CD14-positive monocyte (primary cell): ENCODE results near the gene CDH18. TPM values are rescaled to one million over a fixed set of nuclear protein-coding genes. Genes with fewer than 3 reads are reported as not detected.

Source experiments
- DNase-seq, 3 donors: peaks; one replicate each; pipeline ENCODE4 v3.0.0-alpha.2; 2011 to 2022
- H2AFZ ChIP-seq: 2 replicates; pipeline ENCODE4 v1.6.0; 2012; ENCODE audit warnings: mild to moderate bottlenecking, low read depth, low read length, inconsistent platforms; ENCODE audit not compliant: insufficient read depth, poor library complexity, severe bottlenecking
- H3K27ac ChIP-seq, 2 donors: 1 replicate in 1 of 2; 2 replicates in 1 of 2; pipeline ENCODE4 v1.5.1; 2012 to 2013; ENCODE audit warnings: low read length in 2 of 2, control low read depth in 1 of 2, inconsistent platforms in 1 of 2, low read depth in 1 of 2, mild to moderate bottlenecking in 1 of 2
- H3K27me3 ChIP-seq, 2 donors: one replicate each; pipeline versions ENCODE4 v1.6.0 to v1.6.1; 2011 to 2013; ENCODE audit warnings: low read length in 2 of 2; ENCODE audit not compliant: control insufficient read depth in 2 of 2, insufficient read depth in 2 of 2
- H3K36me3 ChIP-seq, 2 donors: replicated peaks in 1 of 2; 1 replicate in 1 of 2; 2 replicates in 1 of 2; pipeline versions ENCODE4 v1.5.1 to v1.6.1; 2012 to 2013; ENCODE audit warnings: low read length in 2 of 2, control low read depth in 1 of 2, inconsistent platforms in 1 of 2, mild to moderate bottlenecking in 1 of 2; ENCODE audit not compliant: insufficient read depth in 2 of 2, control insufficient read depth in 1 of 2
- H3K4me1 ChIP-seq, 2 donors: 1 replicate in 1 of 2; 2 replicates in 1 of 2; pipeline versions ENCODE4 v1.5.1 to v1.6.1; 2012 to 2013; ENCODE audit warnings: low read length in 2 of 2, control low read depth in 1 of 2, inconsistent platforms in 1 of 2, mild to moderate bottlenecking in 1 of 2, moderate library complexity in 1 of 2; ENCODE audit not compliant: insufficient read depth in 2 of 2, control insufficient read depth in 1 of 2
- H3K4me2 ChIP-seq: replicated peaks from 2 replicates; pipeline ENCODE3; 2012; ENCODE audit warnings: low read length, moderate library complexity, mild to moderate bottlenecking; ENCODE audit not compliant: poor library complexity, severe bottlenecking; ENCODE audit errors: extremely low read depth
- H3K4me3 ChIP-seq, 3 experiments: fragments of 200-600 bp in 1 of 3; sonication (generic) in 1 of 3; replicated peaks in 1 of 3; 1 replicate in 2 of 3; 2 replicates in 1 of 3; pipeline ENCODE4 v1.5.1; 2011 to 2013; ENCODE audit warnings: low read length in 3 of 3, mild to moderate bottlenecking in 3 of 3, control low read depth in 2 of 3, low read depth in 2 of 3, inconsistent platforms in 1 of 3, moderate library complexity in 1 of 3
- H3K79me2 ChIP-seq: 2 replicates; pipeline ENCODE4 v1.6.0; 2012; ENCODE audit warnings: mild to moderate bottlenecking, control low read depth, inconsistent platforms, low read length, moderate library complexity; ENCODE audit not compliant: insufficient read depth
- H3K9ac ChIP-seq: 2 replicates; pipeline ENCODE4 v1.6.0; 2017; ENCODE audit warnings: low read length, mild to moderate bottlenecking; ENCODE audit not compliant: insufficient read depth, poor library complexity, severe bottlenecking
- H3K9me3 ChIP-seq, 2 donors: replicated peaks in 1 of 2; 1 replicate in 1 of 2; 2 replicates in 1 of 2; pipeline versions ENCODE4 v1.5.1 to v1.6.1; 2012 to 2013; ENCODE audit warnings: low read length in 2 of 2, control low read depth in 1 of 2; ENCODE audit not compliant: control insufficient read depth in 1 of 2, insufficient read depth in 1 of 2
- H4K20me1 ChIP-seq: 2 replicates; pipeline ENCODE4 v1.6.0; 2012; ENCODE audit warnings: mild to moderate bottlenecking, low read length, control low read depth, moderate library complexity; ENCODE audit not compliant: insufficient read depth
- H3K27ac Mint-ChIP-seq, 7 donors: one replicate each; pipeline ENCODE4 v1.8.0; 2020; ENCODE audit warnings: mild to moderate bottlenecking in 7 of 7, mixed read lengths in 7 of 7, moderate library complexity in 6 of 7, inconsistent platforms in 2 of 7
- H3K27me3 Mint-ChIP-seq, 3 donors: one replicate each; pipeline ENCODE4 v1.8.0; 2021 to 2022; ENCODE audit warnings: low read depth in 3 of 3, mild to moderate bottlenecking in 3 of 3, mixed read lengths in 3 of 3, moderate library complexity in 3 of 3, inconsistent platforms in 1 of 3
- H3K36me3 Mint-ChIP-seq, 2 donors: one replicate each; pipeline ENCODE4 v1.8.0; 2020; ENCODE audit warnings: mixed read lengths in 2 of 2, inconsistent platforms in 1 of 2, mild to moderate bottlenecking in 1 of 2
- H3K4me1 Mint-ChIP-seq: one replicate; pipeline ENCODE4 v1.8.0; 2020; ENCODE audit warnings: mild to moderate bottlenecking, mixed read lengths
- H3K4me3 Mint-ChIP-seq, 2 donors: one replicate each; pipeline ENCODE4 v1.8.0; 2020; ENCODE audit warnings: mild to moderate bottlenecking in 2 of 2, mixed read lengths in 2 of 2, moderate library complexity in 1 of 2
- H3K9me3 Mint-ChIP-seq, 7 donors: one replicate each; pipeline ENCODE4 v1.8.0; 2020 to 2022; ENCODE audit warnings: mixed read lengths in 7 of 7, mild to moderate bottlenecking in 6 of 7, moderate library complexity in 6 of 7, inconsistent platforms in 2 of 7
- WGBS: methylation state at CpG from one replicate; pipeline ENCODE4 v1.1.5; 2013; ENCODE audit warnings: missing lambda C conversion rate; ENCODE audit not compliant: insufficient coverage; 5-methylcytosine and 5-hydroxymethylcytosine counted together
- intact Hi-C, 2 donors: fragments of 100-400 bp; cut with micrococcal nuclease; formaldehyde crosslinking; loops; one replicate each; pipeline versions ENCODE4 v1.15.0 to v1.15.1; 2023
- polyA plus RNA-seq, 3 donors: library from polyadenylated mRNA; depleted of rRNA in 1 of 3; unstranded in 2 of 3; stranded (reverse) in 1 of 3; fragments of 300-500 nt in 2 of 3; fragments of >200 nt in 1 of 3; fragmentation: Illumina TruSeq in 2 of 3; gene quantifications; 1 replicate in 2 of 3; 2 replicates in 1 of 3; pipeline ENCODE4 v1.2.3, GENCODE V29; 2012 to 2021
- TF ChIP-seq, protein P1 (sequence below): fragments of 200-600 bp; IDR thresholded peaks from one replicate; pipeline ENCODE4 v1.8.0; 2022; ENCODE audit warnings: antibody characterized with exemption, mild to moderate bottlenecking

The CDH18 gene
- polyA plus RNA-seq, 3 donors = not detected

- Histone ChIP-seq H3K4me3 (no peak overlapping the region), H4K20me1 (no peaks in the 10 kb centered on the region), H3K79me2 (no peaks in the 10 kb centered on the region), H3K9ac (no peak overlapping the region), H3K27ac (no peak overlapping the region), H3K4me2 (no peak overlapping the region), H3K9me3 (peaks cover 11 to 13% of the 10 kb centered on the region in 2 donors), H3K36me3 (no peaks in the 10 kb centered on the region), H3K27me3 (no peaks in the 10 kb centered on the region), H3K4me1 (no peaks in the 10 kb centered on the region), H2AFZ (no peak overlapping the region)
- TF ChIP-seq, protein P1, sequence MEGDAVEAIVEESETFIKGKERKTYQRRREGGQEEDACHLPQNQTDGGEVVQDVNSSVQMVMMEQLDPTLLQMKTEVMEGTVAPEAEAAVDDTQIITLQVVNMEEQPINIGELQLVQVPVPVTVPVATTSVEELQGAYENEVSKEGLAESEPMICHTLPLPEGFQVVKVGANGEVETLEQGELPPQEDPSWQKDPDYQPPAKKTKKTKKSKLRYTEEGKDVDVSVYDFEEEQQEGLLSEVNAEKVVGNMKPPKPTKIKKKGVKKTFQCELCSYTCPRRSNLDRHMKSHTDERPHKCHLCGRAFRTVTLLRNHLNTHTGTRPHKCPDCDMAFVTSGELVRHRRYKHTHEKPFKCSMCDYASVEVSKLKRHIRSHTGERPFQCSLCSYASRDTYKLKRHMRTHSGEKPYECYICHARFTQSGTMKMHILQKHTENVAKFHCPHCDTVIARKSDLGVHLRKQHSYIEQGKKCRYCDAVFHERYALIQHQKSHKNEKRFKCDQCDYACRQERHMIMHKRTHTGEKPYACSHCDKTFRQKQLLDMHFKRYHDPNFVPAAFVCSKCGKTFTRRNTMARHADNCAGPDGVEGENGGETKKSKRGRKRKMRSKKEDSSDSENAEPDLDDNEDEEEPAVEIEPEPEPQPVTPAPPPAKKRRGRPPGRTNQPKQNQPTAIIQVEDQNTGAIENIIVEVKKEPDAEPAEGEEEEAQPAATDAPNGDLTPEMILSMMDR = no peak
- H3K27ac Mint-ChIP-seq = no peak overlapping the region
- H3K4me3 Mint-ChIP-seq = no peak overlapping the region
- DNase-seq = no peak
- peaks cover under 1 to 14% (median 7%) of the 10 kb centered on the region in 7 donors for H3K9me3 Mint-ChIP-seq
- WGBS = no CpG with 5 or more reads among the region's 1 CpG
- intact Hi-C loops = no loop called here
- no peaks in the 10 kb centered on the region for H3K27me3 Mint-ChIP-seq
- H3K4me1 Mint-ChIP-seq = no peaks in the 10 kb centered on the region
- no peaks in the 10 kb centered on the region for H3K36me3 Mint-ChIP-seq
Observed at GRCh38 chr5:19554524-19554923, 433.5 kb downstream of the CDH18 start.

- H4K20me1 ChIP-seq = no peaks in the 10 kb centered on the region
- H3K4me3 ChIP-seq = no peak overlapping the region
- no peak overlapping the region for H3K9ac ChIP-seq
- H3K4me2 ChIP-seq = no peak overlapping the region
- no peaks in the 10 kb centered on the region for H3K4me1 Mint-ChIP-seq
- no peaks in the 10 kb centered on the region for H3K79me2 ChIP-seq
- H3K27me3 Mint-ChIP-seq = no peaks in the 10 kb centered on the region
- no peak for DNase-seq
- no peaks in the 10 kb centered on the region for H3K36me3 Mint-ChIP-seq
- TF ChIP-seq, protein P1 = no peak
- H3K4me3 Mint-ChIP-seq = no peak overlapping the region
- H3K27ac Mint-ChIP-seq = no peak overlapping the region
- no CpG with 5 or more reads among the region's 3 CpGs for WGBS
- H3K27me3 ChIP-seq = no peaks in the 10 kb centered on the region
- intact Hi-C loops = no loop called here
- no peaks in the 10 kb centered on the region for H3K4me1 ChIP-seq
- no peak overlapping the region for H2AFZ ChIP-seq
- H3K36me3 ChIP-seq = no peaks in the 10 kb centered on the region
- no peak overlapping the region for H3K27ac ChIP-seq
- H3K9me3 Mint-ChIP-seq = peaks cover 0 to 5% (median 2%) of the 10 kb centered on the region in 7 donors
- peaks cover 0 to 3% of the 10 kb centered on the region in 2 donors for H3K9me3 ChIP-seq
Observed at GRCh38 chr5:19547640-19548039, 440.4 kb downstream of the CDH18 start.
